HG02970 (cell line): ENCODE measurements around the gene DENND1A.
"Not testable (repeated sequence)": the region's sequence is repeated elsewhere in the genome, so short reads cannot be mapped to it uniquely, and the experiment has no call there.

ENCODE experiments used
- ATAC-seq: cut with Tn5 transposase; IDR thresholded peaks from one replicate; pipeline ENCODE4 v1.9.1; 2021; ENCODE audit warnings: mild to moderate bottlenecking, moderate library complexity, moderate number of reproducible peaks; ENCODE audit not compliant: unreplicated experiment, low FRiP score

DENND1A gene

DNA sequence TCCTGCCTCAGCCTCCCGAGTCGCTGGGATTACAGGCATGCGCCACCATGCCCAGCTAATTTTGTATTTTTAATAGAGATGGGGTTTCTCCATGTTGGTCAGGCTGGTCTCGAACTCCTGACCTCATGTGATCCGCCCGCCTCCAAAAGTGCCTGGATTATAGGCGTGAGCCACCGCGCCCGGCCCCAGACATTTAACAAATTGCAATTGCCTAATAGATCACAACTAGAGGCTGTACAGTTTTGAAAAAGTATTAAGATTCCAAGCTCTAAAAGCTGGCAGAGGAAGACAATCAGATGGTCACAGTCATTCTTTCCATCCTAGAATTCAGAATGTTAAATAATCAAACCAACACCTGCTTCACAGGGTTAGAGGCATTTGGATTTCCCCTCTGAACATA lies 293.1 kb downstream of the DENND1A start:
- ATAC-seq: not testable (repeated sequence)

- no peak for ATAC-seq
These were observed 298.1 kb downstream of the DENND1A start for GRCh38 chr9:123631862-123632261.

GRCh38 chr9:123630233-123630632 lies 299.7 kb downstream of the DENND1A start:
- no peak for ATAC-seq

DNA sequence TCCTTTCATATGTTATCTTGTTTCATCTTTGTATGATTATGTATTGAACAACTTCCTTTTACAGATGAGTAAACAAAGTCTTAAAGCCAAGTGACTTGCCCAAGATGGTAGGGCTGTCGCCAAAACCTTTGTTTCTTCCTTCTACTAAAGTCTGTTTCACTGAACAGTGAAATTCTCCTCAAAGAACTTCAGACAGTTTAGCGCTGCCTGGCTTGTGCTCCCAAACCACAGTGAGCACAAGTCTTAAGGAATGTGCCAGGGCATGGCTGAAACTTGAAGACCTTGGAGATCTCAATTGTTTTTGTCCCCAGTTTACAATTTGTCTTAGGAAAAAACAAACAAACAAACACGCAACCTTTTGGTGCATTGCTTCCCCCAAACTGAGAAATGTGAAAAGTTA lies 300.4 kb downstream of the DENND1A start:
- ATAC-seq: no peak

DNA sequence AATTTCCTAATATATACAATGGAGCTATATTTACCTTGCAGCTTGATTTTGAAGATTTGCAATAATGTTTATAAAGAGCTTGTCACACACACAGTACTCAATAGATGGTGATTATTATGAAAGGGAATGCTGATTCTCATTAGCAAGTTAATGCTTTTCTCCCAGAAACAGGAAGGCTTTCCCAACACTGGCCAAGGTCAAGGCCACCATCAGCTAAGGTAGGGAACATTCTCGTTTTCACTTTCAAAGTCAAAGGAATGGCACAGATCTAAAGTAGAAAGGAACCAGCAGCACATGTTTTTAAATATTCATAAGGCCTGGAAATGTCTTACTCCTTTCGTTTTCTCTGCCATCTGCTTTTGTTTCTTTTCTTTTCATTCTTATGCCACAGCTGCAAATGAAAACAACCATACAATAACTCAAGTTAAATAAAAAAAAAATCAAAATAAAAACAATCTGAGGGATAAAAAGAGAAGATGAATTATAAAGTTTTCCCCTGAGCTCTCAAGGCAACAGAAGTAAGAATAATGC lies 307.1 kb downstream of the DENND1A start:
- no peak for ATAC-seq

- no peak for ATAC-seq
These were observed 309.7 kb downstream of the DENND1A start for GRCh38 chr9:123620239-123620638.

GRCh38 chr9:123617952-123618678 lies 311.8 kb downstream of the DENND1A start:
- no peak for ATAC-seq

DNA sequence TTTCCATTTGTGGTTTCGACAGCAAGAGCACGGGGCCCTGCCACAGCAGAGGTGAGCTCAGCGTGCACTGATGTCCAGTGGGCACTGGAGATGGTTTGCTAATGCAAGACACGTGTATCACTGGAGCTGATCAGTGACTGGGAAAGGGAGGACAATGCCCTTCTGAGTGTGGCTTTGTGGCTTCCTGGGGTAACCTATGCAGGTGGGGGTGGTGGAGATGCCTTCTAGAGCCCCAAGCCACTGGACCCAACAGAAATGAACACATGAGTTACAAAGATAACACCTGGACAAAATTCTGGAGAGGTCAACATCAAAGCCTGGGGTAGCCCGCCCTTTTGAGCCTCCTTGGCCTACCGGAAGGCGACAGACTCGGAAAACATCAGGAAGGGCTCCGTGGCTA lies 312.6 kb downstream of the DENND1A start:
- no peak for ATAC-seq

GRCh38 chr9:123616707-123617106 lies 313.2 kb downstream of the DENND1A start:
- no peak for ATAC-seq

GRCh38 chr9:123615381-123615780 lies 314.5 kb downstream of the DENND1A start:
- ATAC-seq: no peak

GRCh38 chr9:123614306-123615263 lies 315.3 kb downstream of the DENND1A start:
- no peak for ATAC-seq

- ATAC-seq: no peak
These were observed 318.7 kb downstream of the DENND1A start for GRCh38 chr9:123611226-123611625.

DNA sequence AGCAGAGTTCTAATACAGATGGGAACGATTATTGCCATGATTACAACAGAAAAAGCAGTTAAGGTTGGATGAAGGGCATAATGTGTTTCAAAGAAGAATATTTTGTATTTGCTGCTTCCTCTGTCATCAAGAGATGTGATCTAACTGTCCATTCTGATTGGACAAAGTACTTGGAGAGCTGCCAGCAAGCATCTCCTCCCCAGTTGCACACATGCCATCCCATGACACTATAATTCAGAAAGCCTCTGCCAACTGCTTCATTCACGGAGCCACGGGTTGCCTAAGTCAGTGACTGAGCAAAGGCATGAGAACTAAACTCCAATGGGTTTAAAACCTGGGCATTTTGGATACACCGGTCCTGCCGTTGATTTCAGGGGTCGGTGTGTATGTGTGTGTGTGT lies 320.1 kb downstream of the DENND1A start:
- ATAC-seq: no peak

- ATAC-seq: peak; percentile 92
These were observed 321.8 kb downstream of the DENND1A start for GRCh38 chr9:123608104-123608503.

DNA sequence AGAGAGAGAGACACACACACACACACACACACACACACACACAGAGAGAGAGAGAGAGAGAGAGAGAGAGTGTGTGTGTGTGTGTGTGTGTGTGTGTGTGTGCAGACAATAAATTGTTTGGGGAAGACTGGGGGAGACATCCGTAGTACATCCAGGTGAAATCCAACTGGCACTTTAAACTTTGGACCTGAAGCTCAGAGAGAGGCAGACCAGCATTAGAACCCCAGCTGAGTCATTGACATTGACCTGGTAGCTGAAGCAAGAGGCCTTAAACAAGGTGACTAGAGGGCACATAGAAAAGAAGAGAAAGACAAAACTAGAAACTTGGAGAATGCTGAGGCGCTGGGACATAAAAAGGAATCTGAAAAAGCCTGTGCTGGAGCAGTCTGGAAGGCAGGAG lies 322.4 kb downstream of the DENND1A start:
- ATAC-seq: no peak

DNA sequence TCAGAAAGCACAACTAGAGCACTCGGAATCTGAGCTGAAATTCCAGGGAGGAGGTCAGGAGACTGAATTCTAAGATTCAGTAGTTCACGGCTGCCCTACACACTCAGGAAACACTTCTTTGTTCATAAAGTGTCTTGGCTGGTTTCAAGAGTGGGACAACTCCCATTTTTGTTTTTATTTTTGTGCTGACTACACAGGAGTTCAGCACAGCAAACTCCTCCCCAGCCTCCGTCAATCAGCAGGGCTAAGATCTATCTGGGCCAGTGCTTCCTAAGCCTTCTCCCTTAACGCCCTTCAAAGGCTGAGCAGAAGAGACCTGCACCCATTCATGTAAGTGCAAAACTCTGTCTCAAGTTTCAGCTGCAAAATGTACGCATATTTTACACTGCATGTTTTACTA lies 323.8 kb downstream of the DENND1A start:
- ATAC-seq: no peak

GRCh38 chr9:123605286-123605685 lies 324.6 kb downstream of the DENND1A start:
- ATAC-seq: no peak

DNA sequence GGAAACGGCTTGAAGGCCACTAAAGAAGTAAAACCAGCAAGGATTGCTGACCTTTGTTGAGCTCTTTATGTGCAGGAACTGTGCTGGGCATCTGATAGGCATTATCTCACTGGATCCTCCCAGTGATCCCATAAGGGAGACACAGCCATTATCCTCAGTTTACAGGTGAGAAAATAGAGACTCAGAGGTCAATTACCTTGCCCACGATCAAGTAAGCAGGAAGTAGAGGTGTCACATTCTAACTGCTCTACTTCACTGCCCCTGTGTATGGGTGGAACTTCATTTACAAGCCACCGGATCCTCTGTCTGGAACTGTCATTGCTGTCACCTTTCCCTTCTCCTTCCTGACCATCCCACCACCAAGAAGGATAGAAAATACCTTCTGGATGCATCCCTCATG lies 325.1 kb downstream of the DENND1A start:
- no peak for ATAC-seq

- no peak for ATAC-seq
These were observed 328.1 kb downstream of the DENND1A start for GRCh38 chr9:123601828-123602227.

- ATAC-seq: no peak
These were observed 330.1 kb downstream of the DENND1A start for GRCh38 chr9:123599781-123600180.

- ATAC-seq: no peak
These were observed 331.9 kb downstream of the DENND1A start for GRCh38 chr9:123597876-123598556.
